ENCODE data around the gene CCDC18. TPM values are rescaled to one million over a fixed set of nuclear protein-coding genes. Genes with fewer than 3 reads are reported as not detected.
"Not testable (repeated sequence)": the region's sequence is repeated elsewhere in the genome, so short reads cannot be mapped to it uniquely, and the experiment has no call there.

CCDC18 gene
- total RNA-seq, 3 donors from 2014 or later: 4.1 to 10.5 (median 9.4) TPM

- no peaks in the 10 kb centered on the region for H3K4me1 ChIP-seq
- no peak for DNase-seq (ENCODE audit: low spot score in 2 of 2)
- TF ChIP-seq POLR2AphosphoS5 (IDR thresholded peaks at IDR 0.05): no peak
- no peak for TF ChIP-seq CTCF (IDR thresholded peaks at IDR 0.05)
- TF ChIP-seq POLR2A (IDR thresholded peaks at IDR 0.05): no peak
- peaks cover 7 to 11% of the 10 kb centered on the region in 2 donors for H3K9me3 ChIP-seq
- H3K27me3 ChIP-seq: no peaks in the 10 kb centered on the region
- intact Hi-C loops (cut with DNase I; ENCODE audit: low total_unique reads): no loop called here
- no peaks in the 10 kb centered on the region for H3K36me3 ChIP-seq
- no peak overlapping the region for H3K4me3 ChIP-seq
- no peak overlapping the region for H3K27ac ChIP-seq
These were observed 82.1 kb downstream of the CCDC18 start for GRCh38 chr1:93262645-93263044.

GRCh38 chr1:93268888-93269287 is 88.4 kb downstream of the CCDC18 start:
- H3K4me1 ChIP-seq; H3K9me3 ChIP-seq; intact Hi-C loops (cut with DNase I; ENCODE audit: low total_unique reads); H3K36me3 ChIP-seq; H3K4me3 ChIP-seq; DNase-seq (ENCODE audit: low spot score in 2 of 2); H3K27me3 ChIP-seq; H3K27ac ChIP-seq: not testable (repeated sequence)

DNA sequence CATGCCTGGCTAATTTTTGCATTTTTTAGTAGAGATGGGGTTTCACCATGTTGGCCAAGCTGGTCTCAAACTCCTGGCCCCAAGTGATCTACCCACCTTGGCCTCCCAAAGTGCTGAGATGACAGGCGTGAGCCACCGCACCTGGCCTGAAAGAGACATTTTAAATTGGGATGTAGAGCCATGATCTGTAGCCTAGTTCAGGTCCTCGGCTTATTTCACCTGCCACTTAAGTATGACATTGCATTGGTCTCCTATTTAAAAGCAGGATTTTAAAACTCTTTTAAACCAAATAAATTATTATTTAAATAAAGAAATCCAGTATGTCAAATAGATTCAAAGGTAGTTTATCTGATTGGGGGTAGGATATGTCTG is 94.7 kb downstream of the CCDC18 start:
- H3K4me3 ChIP-seq; DNase-seq (ENCODE audit: low spot score in 2 of 2); H3K9me3 ChIP-seq; H3K36me3 ChIP-seq; H3K4me1 ChIP-seq; H3K27me3 ChIP-seq; intact Hi-C loops (cut with DNase I; ENCODE audit: low total_unique reads); H3K27ac ChIP-seq: not testable (repeated sequence)

DNA sequence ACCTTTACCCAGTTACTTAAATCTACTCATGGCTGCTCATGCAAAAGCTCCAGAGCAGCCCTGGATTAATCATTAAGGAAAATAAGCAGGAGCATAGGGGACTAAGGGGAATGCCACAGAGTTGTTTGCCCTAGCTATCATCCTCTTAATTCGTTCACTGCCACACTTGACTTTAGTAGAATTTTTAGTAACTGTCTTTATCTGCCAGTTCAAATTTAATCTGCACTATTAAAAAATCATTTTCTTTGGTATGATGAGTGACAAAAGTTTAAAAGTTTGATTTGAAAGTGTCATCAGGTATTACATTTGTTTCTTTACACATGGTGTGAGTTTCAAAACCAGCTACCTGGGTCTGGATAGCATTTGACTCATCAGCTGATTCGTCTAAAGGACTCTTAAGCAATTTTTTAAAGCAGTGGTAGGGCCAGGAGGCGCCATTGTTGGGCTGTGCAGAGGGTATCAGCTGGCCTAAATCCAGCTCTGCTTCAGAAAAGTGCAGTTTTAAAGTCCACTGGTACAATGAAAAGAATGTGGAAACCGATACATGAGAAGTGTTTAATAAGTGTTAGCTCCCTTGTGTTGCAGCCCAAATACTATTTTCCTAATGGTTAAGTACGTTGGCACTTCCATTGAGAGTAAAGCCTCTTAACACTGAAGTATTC is 95.2 kb downstream of the CCDC18 start:
- H3K27me3 ChIP-seq: no peaks in the 10 kb centered on the region
- no peak overlapping the region for H3K4me3 ChIP-seq
- no peaks in the 10 kb centered on the region for H3K4me1 ChIP-seq
- H3K27ac ChIP-seq: no peak overlapping the region
- TF ChIP-seq POLR2A (IDR thresholded peaks at IDR 0.05) (no peak), POLR2AphosphoS5 (IDR thresholded peaks at IDR 0.05) (no peak), CTCF (IDR thresholded peaks at IDR 0.05) (no peak)
- intact Hi-C loops (cut with DNase I; ENCODE audit: low total_unique reads): no loop called here
- DNase-seq (ENCODE audit: low spot score in 2 of 2): no peak
- no peaks in the 10 kb centered on the region for H3K9me3 ChIP-seq
- H3K36me3 ChIP-seq: no peaks in the 10 kb centered on the region

DNA sequence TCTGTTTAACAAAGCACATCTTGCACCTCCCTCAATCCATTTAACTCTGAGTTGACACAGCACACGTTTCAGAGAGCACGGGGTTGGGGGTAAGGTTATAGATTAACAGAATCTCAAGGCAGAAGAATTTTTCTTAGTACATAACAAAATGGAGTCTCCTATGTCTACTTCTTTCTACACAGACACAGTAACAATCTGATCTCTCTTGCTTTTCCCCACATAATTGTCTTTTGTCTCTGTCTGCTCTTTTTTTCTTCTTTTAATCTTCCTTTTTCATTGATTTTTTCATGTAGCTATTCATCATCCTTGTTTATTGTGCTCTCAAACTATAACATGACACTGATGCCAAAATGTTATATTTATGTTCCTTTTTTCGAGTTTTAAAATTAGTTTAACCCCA is 97.0 kb downstream of the CCDC18 start:
- H3K27me3 ChIP-seq; intact Hi-C loops (cut with DNase I; ENCODE audit: low total_unique reads); H3K4me1 ChIP-seq; H3K27ac ChIP-seq; DNase-seq (ENCODE audit: low spot score in 2 of 2); H3K36me3 ChIP-seq; H3K9me3 ChIP-seq; H3K4me3 ChIP-seq: not testable (repeated sequence)

GRCh38 chr1:93283496-93283895 is 103.0 kb downstream of the CCDC18 start:
- intact Hi-C loops (cut with DNase I; ENCODE audit: low total_unique reads): no loop called here
- TF ChIP-seq POLR2A (IDR thresholded peaks at IDR 0.05) (no peak), CTCF (IDR thresholded peaks at IDR 0.05) (no peak), POLR2AphosphoS5 (IDR thresholded peaks at IDR 0.05) (no peak)

DNA sequence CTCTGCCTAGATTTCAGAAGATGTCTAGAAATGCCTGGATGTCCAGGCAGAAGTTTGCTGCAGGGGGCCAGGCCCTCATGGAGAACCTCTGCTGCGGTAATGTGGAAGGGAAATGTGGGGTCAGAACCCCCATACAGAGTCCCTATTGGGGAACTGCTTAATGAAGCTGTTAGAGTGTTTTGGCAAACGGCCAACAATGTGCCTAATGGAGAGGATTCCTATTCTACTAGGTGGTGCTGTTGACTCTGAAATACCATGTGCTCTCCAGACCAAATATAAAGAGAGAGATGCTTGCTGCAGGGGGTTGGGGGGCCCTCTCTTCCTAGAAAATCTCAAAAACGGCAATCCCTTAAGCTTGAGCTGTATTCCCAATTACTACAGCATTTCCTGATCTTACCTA is 108.0 kb downstream of the CCDC18 start:
- no peaks in the 10 kb centered on the region for H3K9me3 ChIP-seq
- H3K36me3 ChIP-seq: no peaks in the 10 kb centered on the region
- no peaks in the 10 kb centered on the region for H3K4me1 ChIP-seq
- DNase-seq (ENCODE audit: low spot score in 2 of 2): no peak
- no peak overlapping the region for H3K27ac ChIP-seq
- no peaks in the 10 kb centered on the region for H3K27me3 ChIP-seq
- intact Hi-C loops (cut with DNase I; ENCODE audit: low total_unique reads): no loop called here
- no peak overlapping the region for H3K4me3 ChIP-seq
- no peak for TF ChIP-seq POLR2AphosphoS5 (IDR thresholded peaks at IDR 0.05)
- TF ChIP-seq POLR2A (IDR thresholded peaks at IDR 0.05): no peak
- TF ChIP-seq CTCF (IDR thresholded peaks at IDR 0.05): no peak

More at GRCh38 chr1:93283496-93283895, 103.0 kb downstream of the CCDC18 start:
- no peaks in the 10 kb centered on the region for H3K9me3 ChIP-seq
- DNase-seq (ENCODE audit: low spot score in 2 of 2): no peak
- H3K27me3 ChIP-seq: no peaks in the 10 kb centered on the region
- no peaks in the 10 kb centered on the region for H3K36me3 ChIP-seq
- H3K27ac ChIP-seq: no peak overlapping the region
- no peak overlapping the region for H3K4me3 ChIP-seq
- H3K4me1 ChIP-seq: no peaks in the 10 kb centered on the region
